ENCODE results near the gene TRAF3IP3. TPM values are rescaled to one million over a fixed set of nuclear protein-coding genes. Genes with fewer than 3 reads are reported as not detected.
A peak's percentile ranks its signal among the peaks of the same experiment; 100 is the strongest.

The TRAF3IP3 gene
- total RNA-seq, 1 donor from 2014 or later = 0.85 TPM

DNA sequence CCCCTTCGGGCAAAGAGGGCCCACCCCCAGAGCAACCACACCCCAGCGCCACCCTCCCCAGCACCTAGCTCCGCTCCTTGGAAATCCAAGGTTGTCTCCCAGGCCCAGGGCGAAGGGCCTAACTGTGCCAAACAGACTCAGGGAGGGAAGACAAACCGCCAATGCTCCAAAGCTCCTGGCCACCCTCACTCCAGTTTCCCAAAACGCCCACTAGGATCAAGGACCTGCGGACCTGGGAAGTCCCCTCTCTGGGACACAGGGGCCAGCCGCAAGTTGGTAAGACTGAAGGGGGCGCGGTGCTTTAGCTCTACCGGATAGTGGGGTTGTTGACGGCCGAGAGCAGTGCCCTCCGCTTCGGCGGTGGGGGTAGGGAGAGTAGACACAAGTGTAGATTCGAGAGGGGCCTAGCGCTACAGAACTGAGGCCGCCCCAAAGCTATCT, 49.5 kb downstream of the TRAF3IP3 start:
- DNase-seq (ENCODE audit: low spot score in 2 of 2, unreplicated experiment in 2 of 2) = no peak
- H3K4me1 Mint-ChIP-seq = peaks cover 46% of the 10 kb centered on the region
- no peaks in the 10 kb centered on the region for H3K36me3 Mint-ChIP-seq
- peak overlapping the region; percentile 92 for H3K4me3 Mint-ChIP-seq
- peak overlapping the region; percentile 98 for H3K27ac Mint-ChIP-seq
- H3K9me3 Mint-ChIP-seq = no peaks in the 10 kb centered on the region
- TF ChIP-seq, protein P1, sequence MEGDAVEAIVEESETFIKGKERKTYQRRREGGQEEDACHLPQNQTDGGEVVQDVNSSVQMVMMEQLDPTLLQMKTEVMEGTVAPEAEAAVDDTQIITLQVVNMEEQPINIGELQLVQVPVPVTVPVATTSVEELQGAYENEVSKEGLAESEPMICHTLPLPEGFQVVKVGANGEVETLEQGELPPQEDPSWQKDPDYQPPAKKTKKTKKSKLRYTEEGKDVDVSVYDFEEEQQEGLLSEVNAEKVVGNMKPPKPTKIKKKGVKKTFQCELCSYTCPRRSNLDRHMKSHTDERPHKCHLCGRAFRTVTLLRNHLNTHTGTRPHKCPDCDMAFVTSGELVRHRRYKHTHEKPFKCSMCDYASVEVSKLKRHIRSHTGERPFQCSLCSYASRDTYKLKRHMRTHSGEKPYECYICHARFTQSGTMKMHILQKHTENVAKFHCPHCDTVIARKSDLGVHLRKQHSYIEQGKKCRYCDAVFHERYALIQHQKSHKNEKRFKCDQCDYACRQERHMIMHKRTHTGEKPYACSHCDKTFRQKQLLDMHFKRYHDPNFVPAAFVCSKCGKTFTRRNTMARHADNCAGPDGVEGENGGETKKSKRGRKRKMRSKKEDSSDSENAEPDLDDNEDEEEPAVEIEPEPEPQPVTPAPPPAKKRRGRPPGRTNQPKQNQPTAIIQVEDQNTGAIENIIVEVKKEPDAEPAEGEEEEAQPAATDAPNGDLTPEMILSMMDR (IDR thresholded peaks at IDR 0.05; ENCODE audit: unreplicated experiment) = no peak
- peaks cover 10% of the 10 kb centered on the region for H3K27me3 Mint-ChIP-seq (ENCODE audit: low read depth)

DNA sequence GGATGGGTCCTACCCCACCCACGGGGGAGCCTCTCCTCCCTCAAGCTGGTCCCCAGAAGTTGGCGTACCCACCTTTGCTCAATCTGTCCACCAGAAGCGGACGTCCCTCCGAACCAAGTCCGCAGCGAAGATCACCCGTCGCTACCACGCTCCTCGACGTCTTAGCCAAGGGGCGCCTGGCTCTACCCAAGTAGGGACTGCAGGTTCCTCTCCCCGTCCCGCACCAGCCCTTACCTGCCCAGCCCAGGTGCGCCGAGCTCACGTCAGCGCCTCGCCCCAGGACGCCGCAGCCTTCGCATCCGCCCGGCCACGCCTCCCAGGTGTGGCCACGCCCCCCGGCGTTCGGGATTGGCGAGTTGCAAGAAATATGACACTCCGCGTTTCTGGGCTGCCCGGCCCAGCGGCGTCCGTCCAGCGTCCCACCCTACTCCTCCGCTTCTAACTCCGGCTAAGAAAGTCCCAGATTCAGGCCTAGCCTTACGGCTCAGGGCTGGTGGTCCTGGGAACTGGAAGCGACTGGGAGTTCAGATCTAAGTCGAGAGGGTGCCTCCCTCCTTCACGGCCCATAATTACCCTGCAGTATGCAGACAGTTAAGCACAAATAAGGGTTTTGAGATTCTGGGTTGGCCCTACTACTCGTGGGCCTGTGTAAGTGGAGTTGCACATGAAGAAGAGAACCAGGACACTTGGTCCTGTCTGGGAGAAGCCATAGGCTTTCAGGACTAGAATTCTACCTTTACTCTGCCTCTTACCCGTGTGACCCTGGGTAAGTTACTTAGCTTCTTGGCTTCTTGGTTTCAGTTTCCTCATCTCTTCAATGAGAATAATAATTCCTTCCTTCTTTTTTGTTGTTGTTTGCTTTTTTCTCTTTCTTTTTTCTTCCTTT, 50.3 kb downstream of the TRAF3IP3 start, which contains the start of gene IRF6:
Gene IRF6 (minus strand): TSS at position 268 of the 886 bp plus-strand sequence. CDS start 4,729 bp downstream, outside the sequence.
- peaks cover 49% of the 10 kb centered on the region for H3K4me1 Mint-ChIP-seq
- no peaks in the 10 kb centered on the region for H3K9me3 Mint-ChIP-seq
- DNase-seq (ENCODE audit: low spot score in 2 of 2, unreplicated experiment in 2 of 2) = peak; percentile 91 to 94
- peak within 1 kb of the TSS; percentile 98 for H3K27ac Mint-ChIP-seq
- TF ChIP-seq, protein P1 (IDR thresholded peaks at IDR 0.05; ENCODE audit: unreplicated experiment) = no peak
- peaks cover 10% of the 10 kb centered on the region for H3K27me3 Mint-ChIP-seq (ENCODE audit: low read depth)
- peak within 1 kb of the TSS; percentile 92 for H3K4me3 Mint-ChIP-seq
- H3K36me3 Mint-ChIP-seq = no peaks in the 10 kb centered on the region

DNA sequence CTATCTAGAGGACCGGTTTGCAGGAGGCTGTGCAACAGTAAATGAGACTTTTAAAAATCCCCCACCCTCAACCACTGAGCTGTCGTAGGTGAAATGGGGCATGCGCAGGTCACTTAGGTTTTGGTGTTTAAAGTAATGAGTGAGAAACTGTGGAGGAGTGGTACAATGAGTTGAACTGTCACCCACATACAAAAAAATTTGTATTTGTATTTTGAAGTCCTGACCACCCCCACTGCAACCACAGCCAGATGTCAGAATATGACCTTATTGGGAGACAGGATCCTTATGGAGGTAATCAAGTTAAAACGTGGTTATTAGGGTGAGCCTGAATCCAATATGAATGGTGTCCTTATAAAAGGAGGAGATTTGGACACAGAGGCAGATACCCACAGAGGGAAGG, 51.7 kb downstream of the TRAF3IP3 start:
- no peak for DNase-seq (ENCODE audit: low spot score in 2 of 2, unreplicated experiment in 2 of 2)
- H3K4me3 Mint-ChIP-seq = no peak overlapping the region
- H3K4me1 Mint-ChIP-seq = peaks cover 41% of the 10 kb centered on the region
- no peaks in the 10 kb centered on the region for H3K36me3 Mint-ChIP-seq
- no peak overlapping the region for H3K27ac Mint-ChIP-seq
- TF ChIP-seq, protein P1 (IDR thresholded peaks at IDR 0.05; ENCODE audit: unreplicated experiment) = no peak
- peaks cover 10% of the 10 kb centered on the region for H3K27me3 Mint-ChIP-seq (ENCODE audit: low read depth)
- H3K9me3 Mint-ChIP-seq = no peaks in the 10 kb centered on the region

DNA sequence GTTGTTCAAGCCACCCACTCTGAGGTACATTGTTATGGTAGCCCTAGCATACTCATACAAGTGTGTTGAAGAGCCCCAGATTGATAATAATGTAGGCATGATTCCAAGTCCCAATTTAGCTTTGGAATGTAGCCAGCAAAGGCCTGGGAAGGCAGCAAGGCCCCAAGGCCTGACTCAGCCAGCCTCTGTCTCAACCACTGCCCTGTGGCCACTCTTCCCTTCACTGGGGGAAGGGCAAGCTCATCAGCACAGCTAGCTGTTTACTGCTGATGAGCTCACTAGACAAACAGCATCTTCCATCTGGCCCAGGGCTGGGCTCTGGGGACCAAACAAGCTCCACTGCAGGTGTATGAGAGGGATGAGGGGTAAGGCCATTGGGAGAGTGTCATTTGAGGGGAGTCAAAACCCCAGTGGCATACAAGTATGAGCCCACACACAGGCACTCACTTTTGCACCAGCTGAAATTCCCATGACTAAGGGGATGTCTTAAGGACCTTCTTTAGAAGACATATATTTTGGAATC, 52.3 kb downstream of the TRAF3IP3 start:
- Mint-ChIP-seq H3K9me3 (no peaks in the 10 kb centered on the region), H3K36me3 (no peaks in the 10 kb centered on the region), H3K27me3 (ENCODE audit: low read depth) (peaks cover 10% of the 10 kb centered on the region), H3K4me3 (no peak overlapping the region), H3K4me1 (peaks cover 41% of the 10 kb centered on the region), H3K27ac (peak overlapping the region; percentile 51)
- TF ChIP-seq, protein P1 (IDR thresholded peaks at IDR 0.05; ENCODE audit: unreplicated experiment) = no peak
- no peak for DNase-seq (ENCODE audit: low spot score in 2 of 2, unreplicated experiment in 2 of 2)

DNA sequence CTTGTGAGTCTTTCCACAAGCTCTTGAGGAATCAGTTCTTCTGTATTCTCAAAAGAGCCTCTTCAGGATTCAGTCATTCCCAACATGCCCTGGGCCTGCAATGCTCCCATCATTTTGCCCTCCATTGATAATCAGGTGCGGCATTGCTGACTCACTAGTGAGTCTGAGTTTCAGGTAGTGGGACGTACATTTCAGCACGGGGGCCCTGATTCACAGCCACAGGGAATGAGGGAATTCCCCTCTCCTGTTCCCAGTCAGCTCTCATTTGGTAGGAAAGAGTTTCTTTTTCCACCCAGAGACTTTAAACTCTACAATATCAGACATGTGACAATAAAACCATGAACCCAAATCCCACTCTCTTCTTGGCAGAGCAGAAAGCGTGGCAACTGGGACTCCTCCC, 53.8 kb downstream of the TRAF3IP3 start:
- peaks cover 10% of the 10 kb centered on the region for H3K27me3 Mint-ChIP-seq (ENCODE audit: low read depth)
- no peaks in the 10 kb centered on the region for H3K36me3 Mint-ChIP-seq
- no peak overlapping the region for H3K27ac Mint-ChIP-seq
- TF ChIP-seq, protein P1 (IDR thresholded peaks at IDR 0.05; ENCODE audit: unreplicated experiment) = no peak
- H3K4me3 Mint-ChIP-seq = no peak overlapping the region
- peaks cover 33% of the 10 kb centered on the region for H3K4me1 Mint-ChIP-seq
- no peaks in the 10 kb centered on the region for H3K9me3 Mint-ChIP-seq
- DNase-seq (ENCODE audit: low spot score in 2 of 2, unreplicated experiment in 2 of 2) = no peak

Data from mesothelial cell of epicardium (in vitro differentiated cells).